Suppressor macrophage treated with lipopolysaccharide for 4 hours (primary cell): ENCODE results near the gene FBXO11.

Experiments used
- DNase-seq: peaks from one replicate; pipeline ENCODE4 v3.0.0-alpha.2; 2020

FBXO11 gene

DNA sequence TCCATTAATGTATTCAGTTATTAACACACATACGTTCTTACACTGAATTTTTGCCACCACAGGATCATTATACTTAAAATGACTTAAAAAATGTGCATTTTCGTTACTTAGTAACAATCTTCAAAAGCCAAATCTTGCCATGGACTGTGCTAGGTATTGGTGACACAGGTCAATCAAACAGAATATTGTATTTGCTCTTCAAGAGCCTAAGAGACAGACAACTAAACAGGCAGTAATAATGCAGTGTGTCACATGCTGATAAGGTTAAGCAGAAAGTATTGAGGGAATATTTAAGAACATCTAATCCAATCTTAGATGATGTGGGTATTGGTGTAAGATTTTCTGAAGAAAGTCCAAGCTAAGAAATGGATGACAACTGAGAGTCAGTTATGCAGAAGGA lies 56.9 kb downstream of the FBXO11 start:
- no peak for DNase-seq

DNA sequence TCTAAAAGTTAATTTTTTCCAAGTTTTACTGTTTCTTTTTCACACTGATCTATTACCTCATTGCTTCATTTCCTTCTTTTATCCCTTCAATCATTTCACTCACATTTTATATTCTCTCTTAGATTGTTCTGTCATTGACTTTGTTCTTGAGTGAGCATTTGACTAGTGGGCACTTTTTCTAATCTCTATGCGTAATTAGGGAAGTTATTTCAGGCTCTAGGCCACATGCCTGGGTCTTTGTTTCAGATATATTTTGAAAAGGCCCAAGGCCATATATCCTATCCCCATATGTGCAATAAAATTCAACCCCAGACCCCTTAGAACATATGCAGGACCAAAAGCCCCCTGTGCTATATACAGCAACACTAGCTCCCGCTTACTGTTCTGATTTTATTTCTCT lies 62.1 kb downstream of the FBXO11 start:
- DNase-seq = no peak

DNA sequence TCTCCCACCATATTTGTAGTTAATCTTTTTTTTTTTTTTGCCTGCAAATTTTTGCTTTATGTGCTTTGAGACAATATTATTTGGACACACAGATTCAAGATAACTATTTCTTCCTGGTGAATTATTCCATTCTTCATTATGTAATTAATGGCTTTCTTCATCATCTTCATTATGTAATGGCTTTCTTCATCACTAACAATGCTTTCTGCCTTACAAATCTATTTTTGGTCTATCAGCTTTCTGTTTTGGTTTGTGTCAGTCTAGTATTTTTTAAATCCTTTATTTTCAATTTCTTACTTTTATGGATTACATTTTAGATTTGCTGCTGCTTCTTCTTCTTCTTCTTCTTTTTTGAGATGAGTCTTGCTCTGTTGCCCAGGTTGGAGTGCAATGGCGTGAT lies 62.9 kb downstream of the FBXO11 start:
- peak; percentile 39 for DNase-seq

DNA sequence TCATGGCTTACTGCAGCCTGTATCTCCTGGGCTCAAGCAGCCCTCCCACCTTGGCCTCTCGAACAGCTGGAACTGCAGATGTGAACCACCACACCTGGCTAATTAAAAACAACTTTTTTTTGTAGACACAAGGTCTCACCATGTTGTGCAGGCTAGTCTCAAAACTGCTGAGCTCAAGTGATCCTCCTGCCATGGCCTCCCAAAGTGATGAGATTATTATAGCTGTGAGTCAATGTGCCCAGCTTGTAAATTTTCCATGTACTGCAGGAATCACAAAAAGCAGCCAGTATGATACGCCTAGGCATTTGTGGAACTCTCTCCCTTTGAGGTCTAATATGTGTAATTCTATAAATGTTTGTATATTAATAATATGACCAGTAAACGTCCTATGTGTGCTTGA lies 63.5 kb downstream of the FBXO11 start:
- no peak for DNase-seq

DNA sequence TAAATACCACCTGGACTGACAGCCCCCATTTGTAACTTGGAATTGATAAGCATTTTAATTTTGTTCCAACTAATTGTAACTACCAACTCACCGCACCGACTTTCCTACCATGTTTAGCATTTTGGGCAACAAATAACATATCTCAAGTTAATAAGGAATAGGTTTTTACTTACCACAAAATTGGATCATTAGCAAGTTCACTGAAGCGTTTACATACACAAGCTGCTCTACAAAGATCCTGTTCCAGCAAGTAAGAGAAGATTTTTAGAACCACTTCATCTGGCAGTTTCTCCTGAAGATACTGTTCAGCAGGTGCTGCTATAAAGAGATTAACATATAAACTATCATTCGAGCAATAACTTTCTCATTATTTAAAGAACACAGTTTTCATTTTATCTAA lies 67.6 kb downstream of the FBXO11 start:
- no peak for DNase-seq

DNA sequence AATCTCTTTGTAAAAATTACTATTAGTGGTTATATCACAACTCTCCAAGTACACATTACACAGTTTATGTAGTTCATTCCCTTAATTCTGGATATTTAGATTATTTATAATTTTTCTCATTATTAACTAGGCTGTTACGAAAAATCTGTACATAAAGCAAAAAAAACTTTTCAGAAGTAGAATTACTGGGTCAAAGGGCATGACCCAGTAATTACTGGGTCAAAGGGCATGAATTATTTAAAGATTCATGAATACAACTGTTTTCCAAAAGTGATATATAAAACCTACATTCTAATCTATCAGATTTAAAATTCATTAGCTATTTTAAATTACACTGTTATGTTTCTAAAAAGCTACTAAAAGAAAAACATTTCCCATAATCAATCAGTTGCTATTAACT lies 68.0 kb downstream of the FBXO11 start:
- DNase-seq = no peak

DNA sequence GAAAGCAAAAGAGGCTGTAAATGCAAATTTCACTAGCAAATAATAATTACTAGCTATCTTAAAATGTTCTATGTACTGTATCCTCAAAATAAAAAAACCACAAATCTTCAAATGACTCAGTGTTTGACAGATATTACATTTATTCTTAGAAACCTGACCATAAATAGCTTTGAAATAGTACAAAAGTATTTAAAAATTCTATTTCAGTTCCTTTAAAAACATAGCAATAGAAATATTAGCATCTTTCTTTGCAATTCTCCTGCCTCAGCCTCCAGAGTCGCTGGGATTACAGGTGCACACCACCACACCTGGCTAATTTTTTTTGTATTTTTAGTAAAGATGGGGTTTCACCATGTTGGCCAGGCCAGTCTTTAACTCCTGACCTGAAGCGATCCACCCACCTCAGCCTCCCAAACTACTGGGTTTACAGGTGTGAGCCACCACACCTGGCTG lies 72.8 kb downstream of the FBXO11 start:
- no peak for DNase-seq

DNA sequence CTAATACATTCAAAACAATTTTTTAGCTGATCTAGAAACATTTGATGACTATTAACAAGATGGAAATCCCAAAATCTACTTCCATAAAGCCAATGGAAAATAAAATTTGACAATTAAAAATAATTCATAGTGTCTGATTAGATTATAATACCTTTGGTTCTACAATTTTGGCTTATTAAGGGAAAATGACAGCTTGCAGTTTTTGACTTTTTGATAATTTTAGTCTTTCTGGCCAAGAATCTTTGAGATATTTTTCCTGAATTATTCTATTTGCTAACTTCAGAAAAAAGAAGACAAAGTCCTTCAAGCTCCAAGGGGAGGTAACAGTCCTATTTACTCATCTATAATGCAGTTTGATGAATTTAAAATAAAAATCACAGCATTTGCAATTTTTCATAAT lies 83.8 kb downstream of the FBXO11 start:
- no peak for DNase-seq

DNA sequence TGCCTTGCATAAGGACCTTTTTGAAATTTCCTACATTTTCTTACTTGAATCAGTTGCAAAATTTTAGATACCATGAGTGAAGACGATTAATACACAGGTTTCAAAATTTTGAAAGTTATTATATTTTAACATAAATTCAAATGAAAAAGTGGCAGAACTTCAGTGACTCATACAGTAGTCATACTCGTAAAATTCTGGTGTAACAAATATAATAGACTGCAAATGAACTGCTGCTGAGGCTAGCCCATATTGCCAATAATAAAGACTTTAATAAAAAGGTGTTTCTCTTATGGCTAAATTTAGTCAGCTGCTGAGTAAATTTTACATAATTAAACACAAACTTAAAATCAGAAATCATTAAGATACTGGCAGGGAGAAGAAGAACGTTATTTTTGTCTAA lies 86.5 kb downstream of the FBXO11 start:
- no peak for DNase-seq

DNA sequence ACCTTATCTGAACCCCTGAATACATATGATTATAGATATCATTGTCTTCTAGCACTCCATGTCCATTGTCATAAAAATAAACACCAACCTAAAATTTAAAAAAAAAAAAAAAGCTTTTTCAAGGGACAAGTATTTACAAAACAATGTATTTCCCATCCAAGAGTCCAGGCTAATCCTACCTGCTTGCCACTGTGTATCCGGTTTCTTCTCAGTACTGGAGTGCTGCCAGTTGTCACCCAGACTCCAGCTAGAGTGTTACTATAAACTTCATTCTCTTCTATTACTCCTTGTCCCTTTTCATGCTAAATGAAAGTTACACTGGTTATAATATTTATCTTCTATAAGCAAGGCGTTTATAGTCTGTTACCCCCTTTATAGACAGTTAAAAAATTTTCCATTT lies 87.5 kb downstream of the FBXO11 start:
- no peak for DNase-seq

DNA sequence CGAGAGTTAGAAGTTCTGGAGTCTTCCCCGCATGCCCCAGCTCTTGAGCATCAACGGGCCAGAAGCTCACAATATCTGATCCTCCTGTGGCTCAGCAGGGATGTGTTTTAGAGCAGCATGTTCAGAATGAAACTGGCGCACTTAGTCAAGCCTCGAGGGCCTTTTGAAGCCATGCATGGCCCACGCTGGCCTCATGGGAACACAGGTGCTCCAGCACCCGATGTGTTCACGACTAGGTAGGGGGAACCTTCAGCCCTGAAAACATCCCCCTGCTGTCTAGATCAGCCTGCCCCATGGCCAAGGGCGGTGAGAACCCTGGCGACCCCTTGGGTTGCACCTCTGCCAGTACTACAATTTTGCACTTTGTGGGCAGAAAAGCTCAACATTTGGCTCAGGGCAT lies 90.5 kb downstream of the FBXO11 start:
- no peak for DNase-seq

DNA sequence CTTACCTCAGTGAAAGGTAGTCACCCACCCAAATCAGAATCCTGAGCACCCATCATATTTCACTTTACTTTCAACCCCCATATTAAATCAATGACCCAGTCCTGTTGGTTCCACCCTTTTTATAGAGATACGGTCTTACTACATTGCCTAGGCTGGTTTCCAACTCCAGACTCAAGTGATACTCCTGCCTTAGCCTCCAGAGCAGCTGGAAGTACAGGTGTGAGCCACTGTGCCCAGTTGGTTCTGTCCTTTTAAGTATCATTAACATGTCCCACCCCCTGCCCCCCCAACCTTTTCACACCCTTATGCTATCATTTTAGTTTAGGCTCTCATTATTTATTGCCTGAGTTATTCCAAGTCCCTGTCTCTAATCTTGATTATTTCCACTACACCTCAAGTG lies 94.6 kb downstream of the FBXO11 start:
- no peak for DNase-seq

DNA sequence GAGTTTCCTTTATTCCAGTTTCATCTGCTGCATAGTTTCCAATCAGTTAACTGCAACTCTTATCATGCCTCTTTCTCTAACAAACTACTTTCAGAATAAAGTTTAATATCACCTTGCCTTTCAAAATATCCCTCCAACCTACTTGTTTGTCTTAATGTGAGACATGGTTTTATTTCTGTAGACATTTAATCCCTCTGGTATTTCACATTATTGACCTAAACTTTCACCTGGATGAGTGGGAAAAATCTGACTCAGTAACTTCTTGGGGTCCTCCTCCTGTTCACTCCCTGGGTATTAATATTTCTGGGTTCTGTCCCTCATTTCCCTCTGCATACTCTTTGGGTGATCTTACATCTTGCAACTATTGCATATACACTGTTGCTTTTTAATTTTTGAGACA lies 95.4 kb downstream of the FBXO11 start:
- no peak for DNase-seq

DNA sequence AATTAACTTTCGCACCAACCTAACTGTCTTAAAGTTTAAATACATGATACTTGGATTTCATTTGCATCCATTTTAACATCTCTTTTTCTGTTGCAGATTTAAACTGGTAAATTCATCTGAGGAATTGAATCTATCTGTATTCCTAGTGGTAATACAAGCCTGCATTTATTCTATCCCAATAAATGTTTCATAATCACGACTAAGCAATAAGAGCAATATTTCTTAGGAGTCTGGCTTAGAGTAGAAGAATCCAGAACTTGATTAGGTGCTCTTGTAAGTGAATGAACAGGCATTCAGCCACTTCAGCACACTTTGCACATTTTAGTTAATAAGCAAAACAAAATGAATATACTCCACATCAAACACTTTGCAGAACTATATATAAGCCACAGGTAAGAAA lies 96.4 kb downstream of the FBXO11 start:
- DNase-seq = no peak

DNA sequence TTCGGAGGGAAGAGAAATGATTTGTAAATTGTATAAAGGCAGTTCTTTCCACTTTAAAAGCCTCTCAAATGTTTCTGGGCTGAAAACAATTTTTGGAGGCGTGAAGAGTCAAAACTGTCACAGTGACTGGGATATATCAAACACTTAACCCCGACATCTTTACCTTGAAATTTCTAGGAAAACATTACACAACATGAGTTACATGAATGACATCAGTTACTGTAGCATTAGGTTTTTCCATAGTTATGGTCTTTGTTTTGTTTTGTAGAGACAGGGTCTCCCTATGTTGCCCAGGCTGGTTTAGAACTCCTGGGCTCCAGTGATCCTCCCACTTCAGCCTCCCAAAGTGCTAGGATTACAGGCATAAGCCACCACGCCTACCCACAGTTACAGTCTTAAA lies 97.7 kb downstream of the FBXO11 start:
- no peak for DNase-seq

DNA sequence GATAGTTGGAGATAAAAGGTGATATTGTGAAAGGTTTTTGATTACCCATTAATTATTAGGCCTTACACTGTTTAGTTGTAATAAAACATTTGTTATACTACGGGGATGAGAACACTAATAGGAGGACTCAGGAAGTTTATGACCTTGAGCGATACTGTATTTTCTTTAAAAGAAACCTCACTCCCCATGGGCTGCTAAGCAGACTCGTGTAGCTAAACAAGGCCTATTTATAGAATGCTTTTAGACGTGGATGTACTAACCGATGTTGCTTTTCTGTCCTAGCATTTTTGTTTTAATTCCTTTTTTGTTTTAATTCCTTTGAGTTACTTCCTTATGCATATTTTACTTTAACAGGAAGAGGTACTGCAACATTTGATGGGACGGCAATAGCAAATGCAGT lies 100.4 kb downstream of the FBXO11 start:
- DNase-seq = no peak

DNA sequence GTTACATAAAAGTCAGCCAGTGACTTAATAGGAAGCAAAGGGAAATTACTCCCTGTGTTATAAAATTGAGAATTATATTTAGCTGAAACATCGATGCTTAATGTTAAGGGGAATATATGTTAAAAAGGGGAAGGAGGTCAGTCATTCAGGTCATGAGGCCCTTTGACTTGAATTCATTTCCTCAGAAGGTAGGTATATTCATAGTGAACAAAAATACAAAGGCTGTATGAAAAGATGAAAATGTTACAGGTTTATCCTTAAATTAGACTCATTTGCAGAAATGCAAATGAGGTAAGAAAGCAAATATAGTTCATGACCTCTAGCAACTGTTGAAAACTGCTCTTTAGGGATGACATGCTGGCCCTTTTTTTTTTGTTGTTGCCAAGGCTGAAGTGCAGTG lies 102.5 kb downstream of the FBXO11 start:
- no peak for DNase-seq

DNA sequence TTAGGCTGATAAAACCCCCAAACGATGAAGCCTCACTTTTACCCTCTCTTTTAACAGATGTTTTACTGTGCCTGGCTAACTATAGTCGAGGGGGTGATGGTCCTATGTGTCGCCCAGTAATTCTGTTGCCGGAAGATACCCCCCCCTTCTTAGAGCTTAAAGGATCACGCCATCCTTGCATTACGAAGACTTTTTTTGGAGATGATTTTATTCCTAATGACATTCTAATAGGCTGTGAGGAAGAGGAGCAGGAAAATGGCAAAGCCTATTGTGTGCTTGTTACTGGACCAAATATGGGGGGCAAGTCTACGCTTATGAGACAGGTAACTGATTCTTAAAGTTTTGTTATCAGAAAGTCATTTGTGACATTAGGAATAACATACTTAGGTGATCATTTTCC lies 102.9 kb downstream of the FBXO11 start:
- no peak for DNase-seq

DNA sequence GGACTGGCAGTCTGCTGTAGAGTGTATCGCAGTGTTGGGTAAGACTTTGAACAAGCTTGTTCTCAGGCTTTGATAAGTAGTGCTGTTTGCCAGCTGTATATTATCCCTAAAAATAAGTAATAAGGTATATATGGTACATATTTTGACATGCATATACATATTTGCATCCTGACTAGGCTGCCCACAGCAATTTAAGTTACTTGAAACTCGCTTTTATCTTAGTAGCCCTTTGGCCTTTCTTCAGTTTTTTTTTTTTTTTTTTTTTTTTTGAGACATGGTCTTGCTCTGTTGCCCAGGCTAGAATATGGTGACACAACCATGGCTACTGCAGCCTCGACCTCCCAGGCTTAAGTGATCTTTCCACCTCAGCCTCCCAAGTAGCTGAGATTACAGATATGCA lies 105.2 kb downstream of the FBXO11 start:
- no peak for DNase-seq

DNA sequence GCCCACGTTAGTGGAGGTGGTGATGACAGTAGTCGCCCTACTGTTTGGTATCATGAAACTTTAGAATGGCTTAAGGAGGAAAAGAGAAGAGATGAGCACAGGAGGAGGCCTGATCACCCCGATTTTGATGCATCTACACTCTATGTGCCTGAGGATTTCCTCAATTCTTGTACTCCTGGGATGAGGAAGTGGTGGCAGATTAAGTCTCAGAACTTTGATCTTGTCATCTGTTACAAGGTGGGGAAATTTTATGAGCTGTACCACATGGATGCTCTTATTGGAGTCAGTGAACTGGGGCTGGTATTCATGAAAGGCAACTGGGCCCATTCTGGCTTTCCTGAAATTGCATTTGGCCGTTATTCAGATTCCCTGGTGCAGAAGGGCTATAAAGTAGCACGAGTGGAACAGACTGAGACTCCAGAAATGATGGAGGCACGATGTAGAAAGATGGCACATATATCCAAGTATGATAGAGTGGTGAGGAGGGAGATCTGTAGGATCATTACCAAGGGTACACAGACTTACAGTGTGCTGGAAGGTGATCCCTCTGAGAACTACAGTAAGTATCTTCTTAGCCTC lies 107.2 kb downstream of the FBXO11 start:
- peak; percentile 12 for DNase-seq

DNA sequence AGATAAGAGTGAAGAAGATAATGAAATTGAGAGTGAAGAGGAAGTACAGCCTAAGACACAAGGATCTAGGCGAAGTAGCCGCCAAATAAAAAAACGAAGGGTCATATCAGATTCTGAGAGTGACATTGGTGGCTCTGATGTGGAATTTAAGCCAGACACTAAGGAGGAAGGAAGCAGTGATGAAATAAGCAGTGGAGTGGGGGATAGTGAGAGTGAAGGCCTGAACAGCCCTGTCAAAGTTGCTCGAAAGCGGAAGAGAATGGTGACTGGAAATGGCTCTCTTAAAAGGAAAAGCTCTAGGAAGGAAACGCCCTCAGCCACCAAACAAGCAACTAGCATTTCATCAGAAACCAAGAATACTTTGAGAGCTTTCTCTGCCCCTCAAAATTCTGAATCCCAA lies 107.7 kb downstream of the FBXO11 start:
- peak; percentile 73 for DNase-seq

DNA sequence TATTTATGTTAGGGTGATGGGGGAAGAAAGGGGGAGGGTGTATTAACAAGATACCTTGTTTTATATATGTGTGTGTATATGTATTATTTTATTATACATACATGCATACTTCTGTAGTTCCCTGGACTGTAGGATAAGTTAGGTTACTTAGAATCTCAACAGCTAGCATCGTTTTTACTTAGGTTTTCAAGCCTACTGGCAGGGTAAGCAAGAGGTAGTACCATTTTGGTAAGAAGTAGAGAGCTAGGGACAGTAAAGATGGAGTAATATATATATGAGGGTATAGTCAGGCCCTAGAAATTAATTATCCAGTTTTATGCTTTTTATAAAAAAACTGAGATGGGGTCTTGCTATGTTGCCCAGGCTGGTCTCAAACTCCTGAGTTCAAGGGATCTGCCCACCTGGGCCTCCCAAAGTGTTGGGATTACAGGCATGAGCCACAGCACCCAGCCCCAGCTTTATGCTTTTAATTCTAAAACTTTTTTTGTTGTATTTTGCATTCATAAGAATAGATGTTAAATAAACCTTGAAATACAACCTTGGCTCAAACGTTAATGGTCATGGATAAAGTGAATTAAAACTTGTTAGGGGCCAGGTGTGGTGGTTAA lies 110.1 kb downstream of the FBXO11 start:
- no peak for DNase-seq

DNA sequence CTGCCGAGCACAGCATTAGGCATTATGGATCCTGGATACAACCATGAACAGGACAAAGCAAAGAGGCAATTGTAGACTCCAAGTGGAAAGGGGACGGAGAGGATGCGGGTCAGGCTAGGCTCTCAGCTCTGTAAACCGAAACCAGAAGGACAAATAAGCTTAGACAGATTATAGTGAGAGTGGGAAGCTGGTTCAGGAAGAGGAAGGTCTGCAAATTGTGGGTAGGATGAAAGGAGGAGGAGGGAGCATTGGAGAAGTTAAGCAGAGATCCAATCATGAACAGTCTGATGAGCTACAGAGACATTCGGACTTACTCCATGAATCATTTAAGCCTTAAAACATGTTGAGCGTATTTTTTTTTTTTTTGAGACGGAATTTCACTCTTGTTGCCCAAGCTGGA lies 120.3 kb downstream of the FBXO11 start:
- DNase-seq = peak; percentile 83

DNA sequence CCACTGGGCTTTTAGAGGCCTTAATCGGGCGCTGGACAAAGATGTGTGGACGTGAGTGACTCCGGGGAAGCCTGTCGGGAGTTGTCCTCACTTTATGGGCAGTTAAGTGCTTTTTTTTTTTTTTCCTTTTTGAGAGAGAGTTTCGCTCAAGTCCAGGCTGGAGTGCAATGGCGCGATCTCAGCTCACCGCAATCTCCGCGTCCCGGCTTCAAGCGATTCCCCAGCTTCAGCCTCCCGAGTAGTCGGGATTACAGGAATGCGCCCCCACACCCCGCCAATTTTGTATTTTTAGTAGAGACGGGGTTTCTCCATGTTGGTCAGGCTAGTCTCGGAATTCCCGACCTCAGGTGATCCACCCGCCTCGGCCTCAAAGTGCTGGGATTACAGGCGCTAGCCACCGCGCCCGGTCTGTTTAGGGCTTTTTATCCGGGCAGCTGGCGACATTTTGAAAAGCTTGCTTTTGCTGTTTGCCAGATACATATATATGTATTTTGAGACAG lies 121.9 kb downstream of the FBXO11 start:
- no peak for DNase-seq
